GM18520 (cell line): ENCODE measurements around the gene PXYLP1.

Experiments
- ATAC-seq: cut with Tn5 transposase; IDR thresholded peaks from one replicate; pipeline ENCODE4 v1.9.1; 2021; ENCODE audit not compliant: unreplicated experiment

The PXYLP1 gene

DNA sequence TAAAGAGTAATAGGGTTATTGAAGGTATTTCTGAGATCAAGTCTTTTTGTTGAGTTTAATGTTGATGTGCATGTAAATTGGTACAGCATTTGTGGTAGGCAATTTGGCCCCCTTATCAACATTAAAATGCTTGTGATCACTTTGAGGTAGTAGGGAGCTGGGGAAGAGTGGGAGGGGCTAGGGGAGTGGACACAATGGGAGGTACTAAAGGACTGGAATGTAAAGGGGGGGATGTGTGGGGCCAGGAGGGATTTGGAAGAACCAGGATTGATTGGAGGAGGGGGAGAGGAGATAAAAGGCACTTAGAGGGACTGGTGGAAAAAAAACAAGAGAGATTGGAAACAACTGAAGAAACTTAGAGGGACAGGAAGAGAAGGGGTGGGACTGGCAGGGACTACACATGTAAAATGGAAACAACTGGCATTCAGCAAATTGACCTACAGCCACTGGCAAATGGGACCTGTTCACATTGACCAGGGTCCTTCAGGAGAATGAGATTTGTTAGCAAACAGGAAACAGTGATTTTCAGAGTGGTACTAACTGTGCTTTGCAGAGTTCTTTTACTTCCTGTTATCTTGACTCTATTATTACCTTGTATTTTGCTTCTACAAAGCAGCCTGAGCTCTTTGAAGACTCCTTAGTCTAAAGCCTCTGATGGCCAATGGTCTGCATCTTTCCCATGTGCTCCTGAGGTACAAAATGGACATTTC lies 88.9 kb downstream of the PXYLP1 start:
- ATAC-seq: no peak

- ATAC-seq: no peak
Measured at GRCh38 chr3:141321109-141321497, 89.5 kb downstream of the PXYLP1 start.

DNA sequence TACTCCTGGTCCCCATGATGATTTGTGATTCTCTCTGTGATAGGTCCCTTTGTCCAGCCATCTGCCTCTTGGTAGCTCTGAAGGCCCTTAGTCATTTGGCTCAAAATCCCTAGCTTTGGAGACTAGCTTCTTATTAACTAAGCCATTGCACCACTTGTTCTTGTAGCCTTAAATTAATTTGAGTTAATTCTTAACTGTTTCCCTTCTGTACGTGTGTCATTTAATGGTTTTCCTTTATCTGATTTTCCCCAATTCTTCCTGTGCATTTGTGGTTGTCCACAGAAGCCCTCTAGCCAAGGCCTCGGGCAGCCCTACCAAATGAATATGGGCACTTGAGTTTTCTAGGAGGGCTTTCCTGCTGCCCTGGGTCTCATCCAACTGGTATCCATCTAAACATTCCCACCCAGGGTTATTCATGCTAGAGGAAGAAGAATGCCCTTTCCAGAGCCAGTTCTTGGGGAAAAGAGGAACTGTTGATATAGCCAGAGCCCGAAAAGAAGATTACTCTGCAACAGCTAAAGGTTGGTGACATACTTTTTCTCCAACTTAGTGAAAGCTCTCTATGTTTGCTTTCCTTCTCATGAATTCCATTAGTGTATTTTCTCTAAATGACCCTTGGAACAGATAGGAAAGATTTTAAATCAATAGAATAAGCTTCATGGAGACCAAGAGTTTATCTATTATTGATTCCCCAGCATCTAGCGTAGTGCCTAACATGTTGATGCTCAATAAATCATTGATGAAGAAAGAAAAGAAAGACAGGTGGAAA lies 92.5 kb downstream of the PXYLP1 start:
- ATAC-seq: no peak

- no peak for ATAC-seq
Measured at GRCh38 chr3:141326123-141326522, 94.5 kb downstream of the PXYLP1 start.

- ATAC-seq: no peak
Measured at GRCh38 chr3:141326626-141327025, 95.0 kb downstream of the PXYLP1 start.

- peak; percentile 62 for ATAC-seq
Measured at GRCh38 chr3:141328286-141329166, 96.9 kb downstream of the PXYLP1 start.

GRCh38 chr3:141330235-141330634 lies 98.6 kb downstream of the PXYLP1 start:
- ATAC-seq: no peak

GRCh38 chr3:141330718-141331376 lies 99.2 kb downstream of the PXYLP1 start:
- ATAC-seq: no peak

DNA sequence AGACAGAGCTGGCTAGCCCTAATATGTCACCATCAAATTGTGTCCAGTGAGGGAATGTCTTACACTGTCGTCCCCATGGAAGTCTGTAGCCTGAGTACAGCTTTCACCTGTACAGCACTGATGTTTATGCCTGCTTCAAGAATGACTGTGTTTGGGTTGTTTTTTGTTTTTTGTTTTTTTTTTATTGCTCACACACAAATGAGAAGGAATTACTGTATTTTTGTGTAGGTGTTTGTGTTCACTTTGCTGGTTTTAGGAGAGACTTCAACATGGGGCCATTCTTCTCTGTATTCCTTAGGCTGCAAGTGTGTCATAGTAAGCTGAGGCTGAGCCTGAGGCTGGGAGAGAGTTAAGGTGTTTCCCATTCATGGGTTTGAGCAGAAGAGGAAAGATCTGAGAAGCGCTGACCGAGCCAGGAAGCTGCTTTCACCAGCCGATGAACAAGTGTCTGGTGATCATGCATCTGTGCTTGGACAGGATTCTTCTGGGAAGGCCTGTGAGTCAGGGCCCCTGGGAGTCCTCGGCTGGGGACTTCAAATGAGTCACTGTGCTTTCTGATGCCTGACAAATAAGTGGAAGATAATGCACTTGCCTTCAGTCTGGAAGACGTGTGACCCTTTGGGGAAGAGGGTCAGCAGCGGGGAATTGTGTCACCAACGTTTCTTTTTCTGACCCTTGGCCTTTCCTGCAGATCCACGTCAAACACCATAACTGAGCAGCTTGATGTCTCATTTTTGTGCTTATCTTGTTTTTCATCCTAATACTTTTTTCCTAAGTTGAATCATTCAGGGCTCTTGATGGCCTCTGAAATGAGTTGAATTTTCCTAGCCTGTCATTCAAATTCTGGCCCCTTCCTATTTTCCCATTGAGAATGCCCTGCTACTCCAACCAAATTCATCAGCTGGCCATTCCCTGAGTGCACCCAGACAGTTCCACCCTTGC lies 100.0 kb downstream of the PXYLP1 start:
- ATAC-seq: no peak

- no peak for ATAC-seq
Measured at GRCh38 chr3:141332416-141332815, 100.8 kb downstream of the PXYLP1 start.

GRCh38 chr3:141333836-141334626 lies 102.4 kb downstream of the PXYLP1 start:
- no peak for ATAC-seq

- ATAC-seq: no peak
Measured at GRCh38 chr3:141334627-141335250, 103.1 kb downstream of the PXYLP1 start.

- ATAC-seq: no peak
Measured at GRCh38 chr3:141335531-141336061, 104.0 kb downstream of the PXYLP1 start.

DNA sequence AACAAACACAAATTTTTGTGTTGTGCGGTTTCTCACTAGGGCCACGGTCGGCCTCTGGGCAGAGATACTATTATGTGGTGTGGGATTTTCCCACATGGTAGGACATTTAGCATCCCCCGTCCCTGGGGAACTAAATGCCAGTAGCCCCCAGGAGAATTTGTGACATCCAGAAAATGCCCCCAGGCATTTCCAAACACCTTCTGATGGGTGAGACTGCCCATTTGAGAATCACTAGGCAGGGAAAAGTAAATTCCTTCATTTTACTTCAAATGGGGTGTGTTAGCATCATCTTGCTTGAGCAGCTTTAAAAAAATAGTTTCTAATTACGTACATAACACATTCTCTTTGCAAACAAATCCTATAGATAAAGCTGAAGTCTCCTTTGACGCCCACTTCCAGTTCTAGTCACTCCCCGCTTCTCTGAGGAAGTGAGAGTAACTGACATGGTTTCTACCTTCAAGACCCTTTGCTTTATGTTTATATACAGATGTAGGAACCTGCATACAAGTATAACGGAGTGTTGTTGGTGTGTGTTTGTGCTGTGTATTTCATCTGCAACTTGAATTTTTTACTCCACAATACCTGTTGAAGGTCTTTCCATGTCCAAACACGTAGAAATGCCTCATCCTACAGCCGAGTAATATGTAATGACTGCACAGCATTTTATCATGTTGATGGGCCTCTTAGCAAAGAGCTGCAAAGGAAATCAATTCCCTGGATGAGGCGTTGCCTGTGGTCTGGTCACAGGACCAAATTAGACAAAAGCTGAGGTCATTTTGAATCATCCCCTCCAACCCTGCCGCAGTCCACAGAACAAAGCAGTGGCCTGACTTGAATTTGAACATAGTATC lies 105.3 kb downstream of the PXYLP1 start:
- ATAC-seq: peak; percentile 71

DNA sequence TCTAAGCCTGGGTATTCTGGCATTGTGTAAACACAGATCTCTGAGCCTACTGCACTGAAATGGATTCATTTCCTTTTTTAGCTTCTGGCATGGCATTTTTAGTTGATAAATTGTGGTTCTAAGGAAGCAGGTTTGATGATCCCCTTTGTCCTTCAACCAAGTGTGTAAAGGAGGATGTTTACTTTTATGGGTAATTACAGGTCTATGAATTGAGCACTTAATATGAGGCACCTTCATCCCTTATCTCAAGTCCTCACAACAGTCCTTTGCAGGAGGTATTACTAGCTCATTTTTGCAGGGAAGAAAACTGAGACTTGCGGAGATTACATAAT lies 105.9 kb downstream of the PXYLP1 start:
- no peak for ATAC-seq

DNA sequence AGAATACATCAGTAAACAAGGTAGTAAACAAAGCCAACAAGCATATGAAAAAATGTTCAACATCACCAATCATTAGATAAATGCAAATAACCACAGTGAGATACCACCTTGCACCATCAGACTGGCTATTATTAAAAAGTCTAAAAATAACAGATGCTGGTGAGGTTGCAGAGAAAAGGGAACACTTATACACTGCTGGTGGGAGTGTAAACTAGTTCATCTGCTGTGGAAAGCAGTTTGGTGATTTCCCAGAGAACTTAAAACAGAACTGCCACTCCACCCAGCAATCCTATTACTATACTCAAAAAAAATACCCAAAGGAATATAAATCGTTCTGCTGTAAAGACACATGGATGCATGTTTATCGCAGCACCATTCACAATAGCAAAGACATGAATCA lies 106.4 kb downstream of the PXYLP1 start:
- ATAC-seq: no peak

GRCh38 chr3:141338881-141339280 lies 107.3 kb downstream of the PXYLP1 start:
- ATAC-seq: no peak

DNA sequence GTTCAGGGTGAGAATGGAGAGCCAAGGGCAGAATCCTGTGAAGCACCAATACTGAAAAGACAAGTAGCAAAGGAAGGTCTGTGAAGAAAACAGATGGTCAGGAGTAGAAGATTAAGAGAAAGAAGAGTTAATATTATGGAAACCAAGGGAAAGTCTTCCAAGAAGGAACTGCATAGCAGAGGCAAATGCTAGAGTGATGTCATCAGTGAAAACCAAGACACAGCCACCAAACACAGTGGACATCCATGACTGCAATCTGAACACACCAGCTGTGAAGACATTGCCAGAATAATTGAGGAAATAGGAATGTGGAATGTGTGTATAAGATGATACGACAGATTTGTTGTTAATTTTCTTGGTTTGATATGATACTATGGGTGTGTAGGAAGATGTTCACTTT lies 109.9 kb downstream of the PXYLP1 start:
- no peak for ATAC-seq
